ENCODE results near the gene PCDH20.
"Not testable (repeated sequence)": the region's sequence is repeated elsewhere in the genome, so short reads cannot be mapped to it uniquely, and the experiment has no call there.

The PCDH20 gene

GRCh38 chr13:61415749-61416148 lies at the start of gene PCDH20:
TSS of gene PCDH20 (minus strand) at chr13:61415849. CDS start at chr13:61415158, 691 bp downstream.
- no peak for DNase-seq

GRCh38 chr13:61463024-61463423 lies 47.4 kb upstream of the PCDH20 start:
- DNase-seq = no peak

GRCh38 chr13:61453121-61453520 lies 37.5 kb upstream of the PCDH20 start:
- no peak for DNase-seq

GRCh38 chr13:61432029-61432428 lies 16.4 kb upstream of the PCDH20 start:
- no peak for DNase-seq

- DNase-seq = no peak
Observed at GRCh38 chr13:61423915-61424314, 8.3 kb upstream of the PCDH20 start.

- no peak for DNase-seq
Observed at GRCh38 chr13:61417086-61417570, 1.5 kb upstream of the PCDH20 start.

GRCh38 chr13:61415058-61415721 lies 459 bp downstream of the PCDH20 start:
- DNase-seq = no peak

GRCh38 chr13:61414686-61415057 lies 977 bp downstream of the PCDH20 start:
- DNase-seq = no peak

- no peak for DNase-seq
Observed at GRCh38 chr13:61413572-61414535, 1.8 kb downstream of the PCDH20 start.

- no peak for DNase-seq
Observed at GRCh38 chr13:61410669-61411297, 4.9 kb downstream of the PCDH20 start.

GRCh38 chr13:61410266-61410665 lies 5.4 kb downstream of the PCDH20 start:
- no peak for DNase-seq

- no peak for DNase-seq
Observed at GRCh38 chr13:61408571-61408970, 7.1 kb downstream of the PCDH20 start.

- DNase-seq = no peak
Observed at GRCh38 chr13:61406275-61406674, 9.4 kb downstream of the PCDH20 start.

- DNase-seq = no peak
Observed at GRCh38 chr13:61396121-61396520, 19.5 kb downstream of the PCDH20 start.

GRCh38 chr13:61391426-61391825 lies 24.2 kb downstream of the PCDH20 start:
- DNase-seq = no peak

- DNase-seq = no peak
Observed at GRCh38 chr13:61387694-61388093, 28.0 kb downstream of the PCDH20 start.

- no peak for DNase-seq
Observed at GRCh38 chr13:61383111-61383510, 32.5 kb downstream of the PCDH20 start.

- DNase-seq = no peak
Observed at GRCh38 chr13:61370520-61370919, 45.1 kb downstream of the PCDH20 start.

GRCh38 chr13:61364690-61365089 lies 51.0 kb downstream of the PCDH20 start:
- DNase-seq = not testable (repeated sequence)

- DNase-seq = no peak
Observed at GRCh38 chr13:61362522-61362921, 53.1 kb downstream of the PCDH20 start.
